ENCODE data around the gene APLP2.

APLP2 gene

GRCh38 chr11:130161441-130162145, 91.9 kb downstream of the APLP2 start:
- Histone ChIP-seq H3K4me3 (ENCODE audit: low read depth in 1 of 5, low read length in 5 of 5) (peak overlapping the region in 3 of 5 donors; percentile 11 to 55 (median 21)), H3K9ac (ENCODE audit: low read length in 5 of 5) (no peak overlapping the region), H3K4me1 (ENCODE audit: control insufficient read depth in 5 of 5, insufficient read depth in 5 of 5, low read length in 5 of 5) (peaks cover 1 to 51% (median 14%) of the 10 kb centered on the region in 5 donors), H3K36me3 (ENCODE audit: control insufficient read depth in 5 of 5, insufficient read depth in 5 of 5, low read length in 5 of 5) (no peaks in the 10 kb centered on the region), H3K27ac (ENCODE audit: low read depth, low read length) (no peak overlapping the region), H3K27me3 (ENCODE audit: control insufficient read depth in 5 of 5, insufficient read depth in 4 of 5, low read length in 5 of 5) (peaks cover 18 to 39% (median 30%) of the 10 kb centered on the region in 5 donors), H3K9me3 (ENCODE audit: control insufficient read depth in 5 of 5, low read length in 5 of 5) (no peaks in the 10 kb centered on the region)

DNA sequence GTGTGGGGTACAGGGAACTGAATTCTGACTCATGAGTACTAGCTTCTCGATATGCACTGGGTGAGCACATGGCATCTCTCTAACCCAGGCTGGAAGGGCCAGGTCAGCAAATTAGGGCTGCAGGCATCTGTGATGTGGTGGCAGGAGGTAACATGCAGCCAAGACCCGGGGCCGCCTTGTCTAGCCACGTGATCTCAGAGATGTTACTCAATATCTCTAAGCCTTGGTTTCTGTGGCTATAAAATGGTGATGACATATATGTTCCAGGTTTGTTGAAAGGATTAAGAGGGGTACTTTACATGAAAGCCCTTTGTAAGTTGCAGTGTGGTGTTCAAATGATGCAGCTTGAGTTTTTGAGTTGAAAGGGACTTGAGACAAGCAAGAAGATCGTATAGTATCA, 93.0 kb downstream of the APLP2 start:
- Histone ChIP-seq H3K9ac (ENCODE audit: low read length in 5 of 5) (no peak overlapping the region), H3K36me3 (ENCODE audit: control insufficient read depth in 5 of 5, insufficient read depth in 5 of 5, low read length in 5 of 5) (no peaks in the 10 kb centered on the region), H3K27ac (ENCODE audit: low read depth, low read length) (no peak overlapping the region), H3K9me3 (ENCODE audit: control insufficient read depth in 5 of 5, low read length in 5 of 5) (no peaks in the 10 kb centered on the region), H3K4me3 (ENCODE audit: low read depth in 1 of 5, low read length in 5 of 5) (no peak overlapping the region), H3K27me3 (ENCODE audit: control insufficient read depth in 5 of 5, insufficient read depth in 4 of 5, low read length in 5 of 5) (peaks cover 18 to 39% (median 30%) of the 10 kb centered on the region in 5 donors), H3K4me1 (ENCODE audit: control insufficient read depth in 5 of 5, insufficient read depth in 5 of 5, low read length in 5 of 5) (peaks cover 1 to 51% (median 14%) of the 10 kb centered on the region in 5 donors)

DNA sequence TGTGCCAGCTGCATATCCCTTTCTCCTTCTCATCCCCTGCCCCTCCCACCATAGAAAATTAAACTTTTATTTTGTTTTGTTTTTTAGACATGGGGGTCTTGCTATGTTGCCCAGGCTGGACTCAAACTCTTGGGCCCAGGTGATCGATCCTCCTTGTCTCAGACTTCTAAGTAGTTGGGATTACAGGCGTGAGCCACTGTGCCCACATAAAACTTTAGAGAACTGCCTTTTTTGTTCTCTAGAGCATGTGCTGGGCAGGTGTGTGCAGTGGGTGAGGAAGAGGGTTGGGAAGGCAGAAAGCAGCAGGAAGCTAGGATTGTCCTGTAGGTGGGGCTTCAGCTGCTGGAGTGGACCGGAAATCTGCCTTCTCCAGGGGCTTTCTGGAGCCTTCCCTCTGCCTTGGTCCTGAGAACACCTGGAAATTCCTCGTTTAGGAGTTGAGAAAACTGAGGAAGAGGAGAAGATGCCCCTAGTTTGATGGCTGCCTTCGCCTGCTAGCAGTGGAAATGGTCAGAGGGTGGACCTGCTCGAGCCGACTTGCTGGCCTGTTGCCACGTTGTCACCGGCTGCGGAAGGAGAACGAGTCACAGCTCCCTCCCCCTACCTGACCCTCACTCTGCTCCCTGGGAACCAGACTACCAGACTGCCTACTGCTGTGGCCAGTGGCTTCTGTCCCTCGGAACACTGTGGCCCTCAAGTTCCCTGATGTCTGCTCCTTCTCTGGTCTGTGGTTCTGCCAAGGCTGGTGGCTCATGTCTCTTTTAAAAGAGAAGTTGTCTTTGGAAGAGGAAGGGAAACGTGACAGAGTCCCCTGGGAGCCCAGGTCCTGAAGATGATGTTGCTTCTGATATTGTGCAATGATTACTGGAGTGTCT, 93.9 kb downstream of the APLP2 start:
- peak overlapping the region in 1 of 5 donors; percentile 23 for H3K9ac ChIP-seq (ENCODE audit: low read length in 5 of 5)
- no peaks in the 10 kb centered on the region for H3K9me3 ChIP-seq (ENCODE audit: control insufficient read depth in 5 of 5, low read length in 5 of 5)
- H3K4me1 ChIP-seq (ENCODE audit: control insufficient read depth in 5 of 5, insufficient read depth in 5 of 5, low read length in 5 of 5) = peaks cover 1 to 51% (median 14%) of the 10 kb centered on the region in 5 donors
- no peak overlapping the region for H3K27ac ChIP-seq (ENCODE audit: low read depth, low read length)
- H3K27me3 ChIP-seq (ENCODE audit: control insufficient read depth in 5 of 5, insufficient read depth in 4 of 5, low read length in 5 of 5) = peaks cover 18 to 42% (median 30%) of the 10 kb centered on the region in 5 donors
- peak overlapping the region in 2 of 5 donors; percentile 10 to 14 for H3K4me3 ChIP-seq (ENCODE audit: low read depth in 1 of 5, low read length in 5 of 5)
- H3K36me3 ChIP-seq (ENCODE audit: control insufficient read depth in 5 of 5, insufficient read depth in 5 of 5, low read length in 5 of 5) = no peaks in the 10 kb centered on the region

GRCh38 chr11:130164221-130164570, 94.5 kb downstream of the APLP2 start:
- Histone ChIP-seq H3K9me3 (ENCODE audit: control insufficient read depth in 5 of 5, low read length in 5 of 5) (no peaks in the 10 kb centered on the region), H3K9ac (ENCODE audit: low read length in 5 of 5) (no peak overlapping the region), H3K36me3 (ENCODE audit: control insufficient read depth in 5 of 5, insufficient read depth in 5 of 5, low read length in 5 of 5) (no peaks in the 10 kb centered on the region), H3K4me1 (ENCODE audit: control insufficient read depth in 5 of 5, insufficient read depth in 5 of 5, low read length in 5 of 5) (peaks cover 1 to 50% (median 14%) of the 10 kb centered on the region in 5 donors), H3K27ac (ENCODE audit: low read depth, low read length) (no peak overlapping the region), H3K4me3 (ENCODE audit: low read depth in 1 of 5, low read length in 5 of 5) (no peak overlapping the region), H3K27me3 (ENCODE audit: control insufficient read depth in 5 of 5, insufficient read depth in 4 of 5, low read length in 5 of 5) (peaks cover 18 to 37% (median 26%) of the 10 kb centered on the region in 5 donors)

DNA sequence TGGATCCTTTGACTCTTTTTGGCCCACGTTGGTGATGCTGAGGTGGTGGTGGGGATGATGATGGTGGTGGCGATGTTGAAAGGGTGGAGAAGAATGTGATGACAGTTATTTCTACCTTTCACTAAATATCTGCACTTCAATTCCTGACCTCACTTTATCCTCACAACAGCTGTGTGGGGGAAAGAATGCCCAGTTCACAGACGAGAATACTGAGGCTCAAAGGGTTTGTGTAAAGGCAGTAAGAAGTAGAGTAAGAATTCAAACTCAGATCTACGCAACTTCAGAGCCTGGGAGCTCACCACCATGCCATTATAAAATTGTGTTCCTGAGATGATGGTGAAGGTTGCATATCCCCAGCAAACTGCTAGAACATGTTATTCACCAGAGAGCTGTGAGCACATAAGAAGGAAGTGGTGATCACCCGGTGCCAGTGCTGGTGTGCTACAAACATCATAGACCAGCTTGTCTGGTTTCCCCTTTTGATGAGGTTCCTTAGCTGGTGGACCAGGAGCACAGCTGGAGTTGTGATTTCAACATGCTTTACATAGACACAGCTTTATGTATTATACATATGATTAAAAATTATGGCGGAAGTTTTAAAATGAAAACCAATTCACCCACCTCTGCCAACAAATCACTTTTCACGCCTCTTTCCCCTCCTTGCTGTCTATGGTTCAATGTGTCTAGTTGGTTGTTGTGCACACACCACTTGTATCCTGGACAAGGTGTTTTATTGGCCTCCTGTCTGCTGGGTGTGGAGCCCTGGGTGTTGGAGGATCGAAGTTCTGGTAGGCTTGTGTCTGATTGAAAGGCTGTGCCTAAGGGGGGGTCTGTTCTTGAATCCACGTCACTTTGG, 96.1 kb downstream of the APLP2 start:
- H3K4me1 ChIP-seq (ENCODE audit: control insufficient read depth in 5 of 5, insufficient read depth in 5 of 5, low read length in 5 of 5) = peaks cover 1 to 34% (median 8%) of the 10 kb centered on the region in 5 donors

GRCh38 chr11:130166457-130166784, 96.7 kb downstream of the APLP2 start:
- Histone ChIP-seq H3K9me3 (ENCODE audit: control insufficient read depth in 5 of 5, low read length in 5 of 5) (no peaks in the 10 kb centered on the region), H3K4me1 (ENCODE audit: control insufficient read depth in 5 of 5, insufficient read depth in 5 of 5, low read length in 5 of 5) (peaks cover under 1 to 28% (median 8%) of the 10 kb centered on the region in 5 donors), H3K36me3 (ENCODE audit: control insufficient read depth in 5 of 5, insufficient read depth in 5 of 5, low read length in 5 of 5) (no peaks in the 10 kb centered on the region), H3K9ac (ENCODE audit: low read length in 5 of 5) (no peak overlapping the region), H3K4me3 (ENCODE audit: low read depth in 1 of 5, low read length in 5 of 5) (no peak overlapping the region), H3K27me3 (ENCODE audit: control insufficient read depth in 5 of 5, insufficient read depth in 4 of 5, low read length in 5 of 5) (peaks cover 8 to 29% (median 15%) of the 10 kb centered on the region in 5 donors), H3K27ac (ENCODE audit: low read depth, low read length) (no peak overlapping the region)

More for the DNA sequence above, 96.1 kb downstream of the APLP2 start:
- no peaks in the 10 kb centered on the region for H3K36me3 ChIP-seq (ENCODE audit: control insufficient read depth in 5 of 5, insufficient read depth in 5 of 5, low read length in 5 of 5)
- peaks cover 13 to 32% (median 21%) of the 10 kb centered on the region in 5 donors for H3K27me3 ChIP-seq (ENCODE audit: control insufficient read depth in 5 of 5, insufficient read depth in 4 of 5, low read length in 5 of 5)
- no peak overlapping the region for H3K9ac ChIP-seq (ENCODE audit: low read length in 5 of 5)
- no peak overlapping the region for H3K27ac ChIP-seq (ENCODE audit: low read depth, low read length)
- no peak overlapping the region for H3K4me3 ChIP-seq (ENCODE audit: low read depth in 1 of 5, low read length in 5 of 5)
- H3K9me3 ChIP-seq (ENCODE audit: control insufficient read depth in 5 of 5, low read length in 5 of 5) = no peaks in the 10 kb centered on the region

DNA sequence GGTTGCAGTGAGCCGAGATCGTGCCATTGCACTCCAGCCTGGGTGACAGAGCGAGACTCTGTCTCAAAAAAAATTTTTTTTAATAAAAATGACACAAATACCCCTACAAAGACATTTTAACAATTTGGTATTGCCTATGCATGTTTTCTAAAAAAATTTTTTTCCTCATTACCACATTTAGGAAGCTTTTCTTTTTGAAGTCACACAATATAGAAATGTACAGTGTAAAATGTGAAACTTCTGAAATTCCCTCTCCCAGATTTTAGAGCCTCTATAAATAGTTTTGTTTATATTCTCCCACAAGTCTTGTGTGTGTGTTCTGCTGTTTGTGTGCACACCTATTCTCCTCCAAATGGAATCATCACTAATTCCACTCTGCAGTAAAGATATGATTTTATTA, 97.5 kb downstream of the APLP2 start:
- Histone ChIP-seq H3K4me1 (ENCODE audit: control insufficient read depth in 5 of 5, insufficient read depth in 5 of 5, low read length in 5 of 5) (peaks cover 0 to 21% (median 8%) of the 10 kb centered on the region in 5 donors), H3K27me3 (ENCODE audit: control insufficient read depth in 5 of 5, insufficient read depth in 4 of 5, low read length in 5 of 5) (peaks cover 8 to 21% (median 9%) of the 10 kb centered on the region in 5 donors), H3K27ac (ENCODE audit: low read depth, low read length) (no peak overlapping the region), H3K9me3 (ENCODE audit: control insufficient read depth in 5 of 5, low read length in 5 of 5) (no peaks in the 10 kb centered on the region), H3K36me3 (ENCODE audit: control insufficient read depth in 5 of 5, insufficient read depth in 5 of 5, low read length in 5 of 5) (no peaks in the 10 kb centered on the region), H3K9ac (ENCODE audit: low read length in 5 of 5) (no peak overlapping the region), H3K4me3 (ENCODE audit: low read depth in 1 of 5, low read length in 5 of 5) (no peak overlapping the region)

DNA sequence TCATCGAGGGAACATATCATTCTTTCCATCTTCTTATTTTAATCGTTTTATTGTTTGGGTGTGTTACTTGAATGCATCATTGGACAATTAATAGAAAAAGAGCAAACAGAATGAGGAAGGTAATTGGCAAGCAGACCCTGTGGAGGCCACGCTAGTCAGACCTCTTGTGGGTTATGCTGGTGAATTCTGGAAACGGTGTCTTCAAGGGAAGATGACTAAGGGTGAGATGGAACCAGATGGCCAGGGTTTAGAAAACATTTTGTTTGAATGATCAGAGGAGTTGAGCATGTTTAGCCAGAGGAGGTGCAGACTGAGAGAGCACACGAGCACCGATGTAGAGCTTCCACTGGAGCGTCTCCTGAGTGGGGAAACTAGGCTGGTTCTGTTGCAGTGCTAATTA, 98.4 kb downstream of the APLP2 start:
- Histone ChIP-seq H3K9me3 (ENCODE audit: control insufficient read depth in 5 of 5, low read length in 5 of 5) (no peaks in the 10 kb centered on the region), H3K4me3 (ENCODE audit: low read depth in 1 of 5, low read length in 5 of 5) (no peak overlapping the region), H3K27ac (ENCODE audit: low read depth, low read length) (no peak overlapping the region), H3K27me3 (ENCODE audit: control insufficient read depth in 5 of 5, insufficient read depth in 4 of 5, low read length in 5 of 5) (peaks cover 2 to 15% (median 8%) of the 10 kb centered on the region in 5 donors), H3K9ac (ENCODE audit: low read length in 5 of 5) (no peak overlapping the region), H3K4me1 (ENCODE audit: control insufficient read depth in 5 of 5, insufficient read depth in 5 of 5, low read length in 5 of 5) (peaks cover 0 to 12% (median 7%) of the 10 kb centered on the region in 5 donors), H3K36me3 (ENCODE audit: control insufficient read depth in 5 of 5, insufficient read depth in 5 of 5, low read length in 5 of 5) (no peaks in the 10 kb centered on the region)

DNA sequence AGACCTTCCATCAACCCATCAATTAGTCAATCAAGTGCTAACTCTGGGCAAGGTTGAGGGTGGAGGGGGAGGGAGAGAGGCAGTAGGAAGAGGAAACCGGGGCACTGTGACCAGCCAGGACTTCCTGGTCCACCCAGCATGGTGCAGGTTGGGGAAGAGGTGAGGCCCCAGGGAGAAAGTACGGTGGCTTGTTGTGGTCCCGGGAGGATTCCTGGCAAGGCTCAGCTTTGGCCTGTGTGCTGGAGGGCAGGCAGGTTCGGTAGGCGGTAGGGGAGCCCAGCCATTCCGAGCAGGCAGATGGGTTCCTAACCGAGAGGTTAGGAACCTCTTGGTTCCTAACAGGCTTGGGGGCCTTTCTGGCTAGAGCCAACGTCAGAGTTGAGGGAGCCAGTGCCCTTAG, 100.7 kb downstream of the APLP2 start:
- Histone ChIP-seq H3K27me3 (ENCODE audit: control insufficient read depth in 5 of 5, insufficient read depth in 4 of 5, low read length in 5 of 5) (peaks cover 0 to 15% (median 5%) of the 10 kb centered on the region in 5 donors), H3K27ac (ENCODE audit: low read depth, low read length) (no peak overlapping the region), H3K36me3 (ENCODE audit: control insufficient read depth in 5 of 5, insufficient read depth in 5 of 5, low read length in 5 of 5) (no peaks in the 10 kb centered on the region), H3K9me3 (ENCODE audit: control insufficient read depth in 5 of 5, low read length in 5 of 5) (peaks cover 0 to 7% (median 5%) of the 10 kb centered on the region in 5 donors), H3K4me1 (ENCODE audit: control insufficient read depth in 5 of 5, insufficient read depth in 5 of 5, low read length in 5 of 5) (no peaks in the 10 kb centered on the region), H3K9ac (ENCODE audit: low read length in 5 of 5) (no peak overlapping the region), H3K4me3 (ENCODE audit: low read depth in 1 of 5, low read length in 5 of 5) (no peak overlapping the region)

Data from subcutaneous abdominal adipose tissue (tissue), 5 donors.